ENCODE data around the gene MBTPS1.

The MBTPS1 gene

DNA sequence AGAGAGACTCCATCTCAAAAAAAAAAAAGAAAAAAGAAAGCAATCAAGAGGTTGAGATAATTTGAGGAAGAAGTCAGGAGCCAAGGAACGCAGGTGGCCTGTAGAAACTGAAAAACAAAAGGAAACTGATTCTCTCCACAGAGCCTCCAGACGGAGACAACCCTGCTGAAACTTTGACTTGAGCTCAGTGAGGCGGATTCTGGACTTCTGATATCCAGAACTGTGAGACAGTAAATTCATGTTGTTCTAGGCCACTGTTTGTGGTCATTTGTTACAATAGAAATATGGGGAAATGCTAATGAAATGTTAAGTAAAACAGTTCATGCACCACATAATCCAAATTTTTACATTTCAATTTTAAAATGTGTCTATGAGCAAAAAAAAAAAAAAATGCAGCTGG is 5.2 kb downstream of the MBTPS1 start:
- H3K9me2 ChIP-seq (replicated peaks; ENCODE audit: low read depth, low read length), result no peaks in the 10 kb centered on the region
- no peaks in the 10 kb centered on the region for H3K9me3 ChIP-seq (ENCODE audit: insufficient read depth, low read depth, low read length)
- H3K4me2 ChIP-seq (ENCODE audit: low read depth, low read length, poor library complexity, severe bottlenecking), result no peak overlapping the region
- H3K4me3 ChIP-seq (ENCODE audit: low read length, poor library complexity, severe bottlenecking), result no peak overlapping the region
- no peak overlapping the region for H3K9ac ChIP-seq (ENCODE audit: low read depth, low read length, poor library complexity, severe bottlenecking)
- peaks cover 33% of the 10 kb centered on the region for H3K4me1 ChIP-seq (ENCODE audit: insufficient read depth, low read length, poor library complexity, severe bottlenecking)
- H3K27me3 ChIP-seq (ENCODE audit: insufficient read depth, low read length, poor library complexity, severe bottlenecking), result no peaks in the 10 kb centered on the region
- 0 out of 2 replicates have a peak, but pooled peaks cover 4% of the 10 kb centered on the region for H3F3A ChIP-seq (ENCODE audit: low read depth)
- peaks cover 14% of the 10 kb centered on the region; the same call in 1 of the 2 replicates for H3K36me3 ChIP-seq (ENCODE audit: insufficient read depth, low read length)
- H2AFZ ChIP-seq (ENCODE audit: low read length), result no peak overlapping the region
- H4K20me1 ChIP-seq (ENCODE audit: insufficient read depth, low read length, poor library complexity, severe bottlenecking), result peaks cover 48% of the 10 kb centered on the region
- peaks cover 99% of the 10 kb centered on the region for H3K79me2 ChIP-seq (ENCODE audit: insufficient read depth, low read length)
- TF ChIP-seq CTCF (conservative IDR thresholded peaks at IDR 0.05; ENCODE audit: low read length) (no peak), EZH2phosphoT487 (IDR thresholded peaks at IDR 0.05; ENCODE audit: borderline replicate concordance) (no peak)

GRCh38 chr16:84110527-84110926 is 6.2 kb downstream of the MBTPS1 start:
- Histone ChIP-seq H3K9ac (ENCODE audit: low read depth, low read length, poor library complexity, severe bottlenecking) (peak overlapping the region; percentile 41), H3K4me1 (ENCODE audit: insufficient read depth, low read length, poor library complexity, severe bottlenecking) (peaks cover 31% of the 10 kb centered on the region), H3K79me2 (ENCODE audit: insufficient read depth, low read length) (peaks cover 97% of the 10 kb centered on the region), H3K9me2 (replicated peaks; ENCODE audit: low read depth, low read length) (no peaks in the 10 kb centered on the region), H2AFZ (ENCODE audit: low read length) (no peak overlapping the region), H3K4me3 (ENCODE audit: low read length, poor library complexity, severe bottlenecking) (no peak overlapping the region), H3K9me3 (ENCODE audit: insufficient read depth, low read depth, low read length) (no peaks in the 10 kb centered on the region), H3K36me3 (ENCODE audit: insufficient read depth, low read length) (peaks cover 14% of the 10 kb centered on the region; the same call in 1 of the 2 replicates), H3F3A (ENCODE audit: low read depth) (no peaks in the 10 kb centered on the region), H3K27me3 (ENCODE audit: insufficient read depth, low read length, poor library complexity, severe bottlenecking) (no peaks in the 10 kb centered on the region), H4K20me1 (ENCODE audit: insufficient read depth, low read length, poor library complexity, severe bottlenecking) (peaks cover 39% of the 10 kb centered on the region), H3K4me2 (ENCODE audit: low read depth, low read length, poor library complexity, severe bottlenecking) (peak overlapping the region; percentile 29)
- TF ChIP-seq CTCF (conservative IDR thresholded peaks at IDR 0.05; ENCODE audit: low read length), result no peak
- no peak for TF ChIP-seq EZH2phosphoT487 (IDR thresholded peaks at IDR 0.05; ENCODE audit: borderline replicate concordance)

GRCh38 chr16:84109598-84110335 is 7.0 kb downstream of the MBTPS1 start:
- peak overlapping the region; percentile 29 for H3K4me2 ChIP-seq (ENCODE audit: low read depth, low read length, poor library complexity, severe bottlenecking)
- H3K4me3 ChIP-seq (ENCODE audit: low read length, poor library complexity, severe bottlenecking), result no peak overlapping the region
- H3K79me2 ChIP-seq (ENCODE audit: insufficient read depth, low read length), result peaks cover 97% of the 10 kb centered on the region
- H3F3A ChIP-seq (ENCODE audit: low read depth), result no peaks in the 10 kb centered on the region
- no peaks in the 10 kb centered on the region for H3K9me3 ChIP-seq (ENCODE audit: insufficient read depth, low read depth, low read length)
- H3K36me3 ChIP-seq (ENCODE audit: insufficient read depth, low read length), result peaks cover 14% of the 10 kb centered on the region; the same call in 1 of the 2 replicates
- H3K9ac ChIP-seq (ENCODE audit: low read depth, low read length, poor library complexity, severe bottlenecking), result no peak overlapping the region
- H2AFZ ChIP-seq (ENCODE audit: low read length), result no peak overlapping the region
- TF ChIP-seq CTCF (conservative IDR thresholded peaks at IDR 0.05; ENCODE audit: low read length) (no peak), EZH2phosphoT487 (IDR thresholded peaks at IDR 0.05; ENCODE audit: borderline replicate concordance) (no peak)
- no peaks in the 10 kb centered on the region for H3K27me3 ChIP-seq (ENCODE audit: insufficient read depth, low read length, poor library complexity, severe bottlenecking)
- H3K4me1 ChIP-seq (ENCODE audit: insufficient read depth, low read length, poor library complexity, severe bottlenecking), result peaks cover 23% of the 10 kb centered on the region
- peaks cover 37% of the 10 kb centered on the region for H4K20me1 ChIP-seq (ENCODE audit: insufficient read depth, low read length, poor library complexity, severe bottlenecking)
- no peaks in the 10 kb centered on the region for H3K9me2 ChIP-seq (replicated peaks; ENCODE audit: low read depth, low read length)

Measured in Loucy (cell line).